Stimulated activated CD4-positive, alpha-beta T cell treated with anti-CD3 and anti-CD28 coated beads, Interleukin-4, amount 100 ng/mL, for 1 hour (primary cell): ENCODE measurements around the gene ACVR1.
"Not testable (repeated sequence)": the region's sequence is repeated elsewhere in the genome, so short reads cannot be mapped to it uniquely, and the experiment has no call there.

Source experiments
- DNase-seq: peaks from one replicate; pipeline ENCODE4 v3.0.0-alpha.2; 2020

The ACVR1 gene

GRCh38 chr2:157848213-157848612 lies 27.9 kb downstream of the ACVR1 start:
- no peak for DNase-seq

- no peak for DNase-seq
Observed at GRCh38 chr2:157845081-157845480, 31.0 kb downstream of the ACVR1 start.

DNA sequence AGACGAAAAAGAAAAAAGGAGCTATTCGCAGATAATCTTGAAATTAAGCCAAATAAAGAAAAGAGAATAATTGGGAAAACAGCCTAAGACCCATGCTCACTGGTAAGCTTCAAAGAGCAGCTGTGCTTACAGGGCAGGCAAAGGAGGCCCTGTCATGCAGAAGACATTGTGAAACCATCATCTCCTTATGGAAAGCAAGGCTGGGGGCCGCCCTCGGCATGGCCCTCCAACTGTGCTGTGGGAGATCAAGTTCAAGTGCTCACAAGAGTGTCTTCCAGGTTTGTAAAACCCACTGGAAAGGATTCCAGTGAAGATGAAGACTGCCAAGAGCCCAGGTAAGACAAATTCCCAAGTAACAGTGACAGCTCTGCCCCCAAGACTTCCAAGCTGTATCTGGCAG lies 32.2 kb downstream of the ACVR1 start:
- DNase-seq, result no peak

- no peak for DNase-seq
Observed at GRCh38 chr2:157843081-157843480, 33.0 kb downstream of the ACVR1 start.

DNA sequence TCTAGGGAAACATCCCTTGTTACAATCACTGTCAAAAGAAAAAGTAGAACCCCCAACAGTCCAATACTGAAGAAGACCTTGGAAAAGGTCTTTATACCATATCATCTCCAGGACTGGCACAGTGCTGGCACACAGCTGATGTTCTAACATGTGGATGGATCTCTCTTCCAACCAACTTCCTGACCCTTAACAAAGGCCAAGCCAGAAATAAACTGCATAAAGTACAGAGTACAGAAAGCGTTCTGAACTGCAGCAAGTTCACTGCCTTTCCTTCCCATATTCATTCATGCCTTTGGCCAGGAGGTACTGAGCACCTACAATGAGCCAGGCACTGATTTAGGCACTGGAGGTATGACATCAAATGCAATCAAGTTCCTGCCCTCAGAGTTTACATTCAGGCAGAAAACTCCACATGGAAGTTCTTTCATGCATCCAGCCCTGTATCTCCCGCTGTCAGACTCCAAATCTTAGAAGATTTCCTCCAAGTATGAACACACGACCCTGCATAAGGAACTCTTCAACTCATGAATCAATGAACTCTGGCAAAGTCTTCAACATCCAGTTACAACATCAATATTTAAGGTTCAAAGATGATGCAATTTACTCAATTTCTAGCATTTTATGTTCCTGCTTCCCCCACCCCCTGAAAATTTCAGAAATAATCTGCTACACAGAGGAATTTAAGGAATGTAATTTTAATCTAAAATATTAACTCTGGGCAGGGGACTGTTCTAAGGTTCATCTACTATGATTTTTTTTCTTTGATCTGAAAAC lies 33.8 kb downstream of the ACVR1 start:
- no peak for DNase-seq

DNA sequence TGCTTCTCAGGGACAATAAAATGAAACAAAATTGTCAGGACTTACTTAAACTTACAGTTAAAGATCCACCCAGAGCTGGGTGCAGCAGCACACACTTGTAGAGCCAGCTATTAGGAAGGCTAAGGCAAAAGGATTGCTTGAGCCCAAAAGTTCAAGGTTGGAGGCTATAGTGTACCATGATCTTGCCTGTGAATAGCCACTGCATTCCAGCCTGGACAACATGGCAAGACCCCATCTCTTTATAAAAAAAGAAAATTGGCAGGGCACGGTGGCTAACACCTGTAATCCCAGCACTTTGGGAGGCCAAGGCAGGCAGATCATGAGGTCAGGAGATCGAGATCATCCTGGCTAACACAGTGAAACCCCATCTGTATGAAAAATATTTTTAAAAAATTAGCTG lies 34.6 kb downstream of the ACVR1 start:
- no peak for DNase-seq

GRCh38 chr2:157840568-157841156 lies 35.5 kb downstream of the ACVR1 start:
- DNase-seq, result no peak

- DNase-seq, result no peak
Observed at GRCh38 chr2:157839822-157840221, 36.3 kb downstream of the ACVR1 start.

DNA sequence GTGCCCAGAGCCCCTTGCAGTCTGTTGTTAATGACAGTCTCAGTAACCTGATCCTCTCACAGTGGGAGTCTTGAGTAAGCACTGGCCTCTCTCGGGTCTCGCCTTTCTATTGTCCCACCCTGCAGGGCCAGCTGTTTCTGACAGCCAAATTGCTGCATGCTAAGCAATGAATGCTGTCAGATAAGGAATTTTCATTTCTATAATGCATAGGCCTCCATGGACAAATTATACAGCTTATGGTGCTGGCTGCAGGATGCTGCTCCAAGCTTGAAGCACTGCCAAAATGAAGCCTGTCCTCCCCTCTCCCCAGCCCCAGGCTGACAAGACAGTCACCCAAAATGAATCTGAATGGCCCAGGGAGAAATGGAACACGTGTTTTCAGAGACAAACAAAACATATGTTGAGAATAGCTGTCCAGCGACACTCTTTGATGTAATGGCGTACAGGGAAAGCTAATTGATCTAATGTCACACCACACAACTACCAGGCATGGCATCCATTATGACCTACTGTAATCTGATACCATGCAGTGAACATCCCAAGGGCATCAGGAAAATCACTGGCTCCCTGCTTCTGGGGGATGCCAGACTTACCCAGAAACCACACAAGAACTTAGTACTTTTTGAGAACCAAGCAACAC lies 36.8 kb downstream of the ACVR1 start:
- DNase-seq, result no peak

DNA sequence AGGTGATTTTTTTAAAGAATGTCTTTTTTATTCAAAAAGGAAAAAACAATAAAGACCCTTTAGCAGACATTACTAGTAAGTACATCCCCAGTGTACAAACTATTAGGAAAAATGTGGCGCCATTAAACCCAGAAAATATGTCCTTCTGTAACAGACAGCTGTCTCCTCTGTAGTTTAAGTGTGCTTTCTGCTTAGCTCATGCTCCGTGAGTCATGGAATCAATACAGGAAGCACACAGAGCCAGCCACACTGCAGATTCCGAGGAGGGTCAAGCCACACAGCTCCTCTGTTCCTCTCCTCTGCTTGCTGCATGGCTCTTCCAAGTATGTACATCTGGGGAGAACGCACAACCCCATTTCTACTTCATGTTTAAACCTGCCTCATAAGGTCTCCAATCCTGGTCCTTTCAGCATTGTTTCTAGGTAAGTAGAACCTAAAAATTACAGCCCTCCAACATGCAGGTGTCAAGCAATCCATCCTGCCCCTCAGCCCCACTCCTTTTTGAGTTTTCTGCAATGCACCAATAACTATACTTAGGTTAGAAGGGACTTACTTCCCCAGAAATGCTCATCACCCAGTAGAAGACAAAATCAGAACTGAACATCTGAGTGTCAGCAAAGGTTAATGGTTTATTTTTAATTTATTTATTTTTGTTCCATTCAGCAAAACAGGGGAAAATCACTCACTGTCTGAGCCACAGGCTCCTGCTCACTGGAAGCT lies 37.5 kb downstream of the ACVR1 start:
- DNase-seq, result no peak

DNA sequence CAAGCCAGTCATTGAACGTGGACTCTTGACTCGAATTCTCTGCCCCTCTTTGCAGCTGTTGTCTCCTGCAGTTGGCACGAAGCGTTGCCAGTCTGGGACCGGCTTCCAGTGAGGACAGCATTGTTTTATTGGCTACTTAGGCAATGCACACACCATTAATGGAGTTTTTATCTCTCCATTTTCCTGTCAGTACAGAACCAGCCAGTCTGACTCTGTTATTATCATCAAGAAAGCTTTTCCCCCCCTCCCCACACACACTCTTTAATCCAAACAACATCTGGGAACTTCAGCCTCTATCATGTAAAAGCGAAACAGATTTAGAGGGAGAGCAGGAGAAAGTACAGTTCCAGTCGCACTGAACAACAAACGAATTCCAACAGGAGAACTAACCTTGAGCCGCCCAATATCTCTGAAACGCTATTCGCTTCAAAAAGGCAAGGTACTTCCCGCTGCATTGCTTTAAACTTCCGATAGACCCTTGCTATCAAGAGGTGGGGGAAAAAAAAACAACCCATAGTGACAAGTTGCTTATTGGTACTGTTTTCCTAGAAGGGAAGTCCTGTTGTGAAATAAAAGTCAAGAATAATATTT lies 38.2 kb downstream of the ACVR1 start:
- DNase-seq, result no peak

DNA sequence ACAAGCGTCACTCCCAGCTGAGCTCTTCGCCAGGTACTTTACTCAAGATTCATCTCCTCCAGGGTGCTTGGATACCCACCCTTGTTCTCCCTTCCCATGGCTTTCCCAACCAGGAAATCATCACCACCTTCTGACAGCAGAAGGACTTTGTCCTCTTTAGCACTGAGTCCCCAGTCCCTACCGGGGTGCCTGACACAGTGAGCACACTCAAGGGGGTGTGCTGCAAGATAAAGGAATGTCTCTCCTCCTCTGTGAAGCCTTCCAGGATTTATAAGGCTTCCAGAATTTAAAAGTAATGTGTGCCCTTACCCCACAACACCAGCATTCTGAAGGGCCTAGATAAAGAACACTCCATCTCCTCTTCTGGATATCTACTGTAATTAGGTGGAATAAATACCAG lies 39.6 kb downstream of the ACVR1 start:
- DNase-seq, result no peak

- no peak for DNase-seq
Observed at GRCh38 chr2:157835425-157835824, 40.7 kb downstream of the ACVR1 start.

DNA sequence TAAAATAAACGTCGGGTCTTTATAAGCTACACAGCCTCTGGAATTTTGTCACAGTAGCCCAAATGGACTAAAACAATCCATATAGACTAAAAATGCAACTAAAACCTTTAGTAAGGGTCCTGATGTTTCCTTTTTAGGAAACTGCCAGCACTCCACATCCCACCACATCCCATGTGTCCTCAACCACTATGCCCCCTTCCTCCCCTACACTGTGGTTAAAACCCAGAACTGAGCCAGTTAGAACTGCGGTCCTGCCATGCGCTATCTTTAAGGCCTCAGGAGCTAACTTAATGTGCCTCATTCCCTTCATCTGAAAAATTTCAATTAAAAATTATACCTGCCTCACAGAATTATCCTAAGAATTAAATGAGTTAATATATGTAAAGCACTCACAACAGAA lies 41.1 kb downstream of the ACVR1 start:
- DNase-seq, result no peak

GRCh38 chr2:157833721-157834120 lies 42.4 kb downstream of the ACVR1 start:
- DNase-seq, result no peak

- no peak for DNase-seq
Observed at GRCh38 chr2:157831573-157832315, 44.4 kb downstream of the ACVR1 start.

- no peak for DNase-seq
Observed at GRCh38 chr2:157830696-157831570, 45.2 kb downstream of the ACVR1 start.

GRCh38 chr2:157830266-157830665 lies 45.9 kb downstream of the ACVR1 start:
- no peak for DNase-seq

DNA sequence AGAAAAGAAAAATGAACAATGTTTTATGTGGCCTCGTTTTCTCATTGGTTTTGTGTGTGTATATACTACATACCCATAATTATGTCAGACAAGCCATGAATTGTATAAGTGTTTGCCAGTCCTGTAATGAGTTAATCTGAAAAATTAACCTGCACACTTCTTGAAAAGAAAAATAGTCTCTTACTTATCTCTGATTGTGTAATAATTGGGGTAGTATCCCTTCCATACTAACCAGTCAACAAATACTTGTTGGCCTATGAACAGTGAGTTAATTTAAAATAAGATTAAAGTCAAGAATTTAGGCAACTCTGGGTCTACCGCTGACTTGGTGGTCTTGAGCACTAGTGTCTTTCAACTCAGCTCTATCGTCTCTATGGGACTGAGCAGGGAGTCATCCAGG lies 48.8 kb downstream of the ACVR1 start:
- no peak for DNase-seq

DNA sequence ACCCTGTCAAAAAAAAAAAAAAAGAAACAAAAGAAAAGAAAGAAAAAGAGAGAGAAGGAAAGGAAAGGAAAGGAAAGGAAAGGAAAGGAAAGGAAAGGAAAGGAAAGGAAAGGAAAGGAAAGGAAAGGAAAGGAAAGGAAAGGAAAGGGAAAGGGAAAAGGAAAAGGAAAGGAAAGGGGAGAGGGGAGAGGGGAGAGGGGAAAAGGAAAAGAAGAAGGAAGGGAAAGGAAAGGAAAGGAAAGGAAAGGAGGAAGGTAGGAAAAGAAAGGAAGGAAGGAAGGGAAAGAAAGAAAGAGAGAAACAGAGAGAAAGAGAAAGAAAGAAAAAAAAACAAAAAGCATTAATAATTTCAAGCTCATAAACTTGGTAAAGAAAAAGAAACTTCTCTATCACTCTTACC lies 49.5 kb downstream of the ACVR1 start:
- not testable (repeated sequence) for DNase-seq

DNA sequence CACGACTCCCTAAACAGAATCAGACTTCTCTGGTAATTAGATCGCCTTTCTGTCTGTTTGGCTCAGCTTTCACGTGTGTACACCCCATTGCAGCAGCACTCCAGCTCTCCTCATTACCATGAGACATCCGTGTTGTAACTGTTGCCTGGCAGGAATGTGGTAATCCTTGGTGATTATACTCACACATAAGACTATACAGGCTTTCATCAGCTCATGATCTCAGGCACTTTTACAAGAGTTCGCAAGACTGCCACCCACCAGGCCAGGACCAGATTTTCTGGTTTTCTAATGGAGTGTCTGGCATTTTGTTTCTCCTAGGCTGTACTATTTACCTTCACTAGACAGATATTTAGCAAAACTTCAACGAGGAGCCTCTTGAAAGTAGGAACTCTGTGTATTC lies 50.2 kb downstream of the ACVR1 start:
- no peak for DNase-seq

- no peak for DNase-seq
Observed at GRCh38 chr2:157822993-157823392, 53.1 kb downstream of the ACVR1 start.
